GM12801 (cell line): Measurements from ENCODE around the gene OXTR.

Experiments used
- TF ChIP-seq, protein P1 (sequence below): IDR thresholded peaks from one replicate; pipeline ENCODE4 v1.5.1; 2011; ENCODE audit warnings: control low read depth; ENCODE audit not compliant: insufficient read length; ENCODE audit errors: extremely low read depth

The OXTR gene

DNA sequence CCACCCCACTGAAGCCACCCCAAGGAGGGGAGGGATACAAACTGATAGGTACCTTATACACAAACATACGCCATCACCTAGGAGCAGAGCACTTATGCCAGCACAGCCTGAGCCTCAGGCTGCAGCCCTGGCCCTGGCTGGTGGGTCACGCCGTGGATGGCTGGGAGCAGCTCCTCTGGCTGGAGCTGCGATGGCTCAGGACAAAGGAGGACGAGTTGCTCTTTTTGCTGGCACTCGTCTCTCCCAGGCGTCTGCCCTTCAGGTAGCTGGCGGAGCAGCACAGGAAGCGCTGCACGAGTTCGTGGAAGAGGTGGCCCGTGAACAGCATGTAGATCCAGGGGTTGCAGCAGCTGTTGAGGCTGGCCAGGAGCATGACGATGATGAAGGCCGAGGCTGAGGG lies 16.6 kb downstream of the OXTR start:
- TF ChIP-seq, protein P1, sequence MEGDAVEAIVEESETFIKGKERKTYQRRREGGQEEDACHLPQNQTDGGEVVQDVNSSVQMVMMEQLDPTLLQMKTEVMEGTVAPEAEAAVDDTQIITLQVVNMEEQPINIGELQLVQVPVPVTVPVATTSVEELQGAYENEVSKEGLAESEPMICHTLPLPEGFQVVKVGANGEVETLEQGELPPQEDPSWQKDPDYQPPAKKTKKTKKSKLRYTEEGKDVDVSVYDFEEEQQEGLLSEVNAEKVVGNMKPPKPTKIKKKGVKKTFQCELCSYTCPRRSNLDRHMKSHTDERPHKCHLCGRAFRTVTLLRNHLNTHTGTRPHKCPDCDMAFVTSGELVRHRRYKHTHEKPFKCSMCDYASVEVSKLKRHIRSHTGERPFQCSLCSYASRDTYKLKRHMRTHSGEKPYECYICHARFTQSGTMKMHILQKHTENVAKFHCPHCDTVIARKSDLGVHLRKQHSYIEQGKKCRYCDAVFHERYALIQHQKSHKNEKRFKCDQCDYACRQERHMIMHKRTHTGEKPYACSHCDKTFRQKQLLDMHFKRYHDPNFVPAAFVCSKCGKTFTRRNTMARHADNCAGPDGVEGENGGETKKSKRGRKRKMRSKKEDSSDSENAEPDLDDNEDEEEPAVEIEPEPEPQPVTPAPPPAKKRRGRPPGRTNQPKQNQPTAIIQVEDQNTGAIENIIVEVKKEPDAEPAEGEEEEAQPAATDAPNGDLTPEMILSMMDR, result no peak

DNA sequence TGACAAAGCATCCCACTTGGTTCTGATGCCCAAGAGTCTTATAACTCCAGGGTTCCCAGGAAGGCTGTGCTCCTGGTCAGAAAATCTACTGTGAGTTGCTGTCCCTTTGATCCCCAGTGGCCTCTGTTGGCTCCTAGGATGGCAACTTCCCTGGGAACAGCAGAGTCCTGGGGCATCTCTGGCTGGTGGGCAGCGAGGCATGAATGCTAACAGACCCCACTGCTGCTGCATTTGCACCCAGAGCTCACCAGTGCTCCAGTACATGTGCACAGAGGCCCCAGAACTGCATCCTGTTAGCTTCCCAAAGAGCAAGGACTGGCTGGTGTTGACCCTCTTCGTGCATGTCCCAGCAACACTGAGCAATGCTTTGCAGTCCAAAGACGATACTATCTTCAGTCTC lies 20.1 kb downstream of the OXTR start:
- TF ChIP-seq, protein P1, result no peak

DNA sequence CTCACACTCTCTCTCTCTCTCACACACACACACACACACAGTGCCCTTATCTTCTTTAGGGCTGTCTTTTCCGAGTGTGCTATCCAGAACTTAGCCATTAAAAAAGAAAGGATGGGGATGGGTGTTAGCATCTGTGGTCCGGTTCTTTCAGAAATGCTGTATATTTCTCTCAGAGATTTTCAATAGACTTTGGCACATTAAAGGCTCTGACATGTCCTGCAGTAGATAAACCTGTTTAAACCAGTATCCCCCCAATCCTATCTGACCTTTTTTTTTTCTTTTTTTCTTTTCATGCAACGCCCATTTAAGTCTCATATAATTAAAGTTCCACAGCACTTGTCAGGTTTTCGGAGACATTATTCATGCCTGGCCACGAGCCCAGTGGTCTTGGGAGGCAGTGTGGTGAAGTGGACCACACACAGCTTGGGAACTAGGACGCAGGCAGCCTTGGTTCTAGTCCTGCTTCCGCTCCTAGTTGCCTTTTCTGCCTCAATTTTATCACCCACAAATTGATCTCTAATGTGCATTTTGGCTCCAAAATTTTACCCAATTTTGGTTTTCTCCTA lies 22.6 kb downstream of the OXTR start:
- TF ChIP-seq, protein P1, result no peak

DNA sequence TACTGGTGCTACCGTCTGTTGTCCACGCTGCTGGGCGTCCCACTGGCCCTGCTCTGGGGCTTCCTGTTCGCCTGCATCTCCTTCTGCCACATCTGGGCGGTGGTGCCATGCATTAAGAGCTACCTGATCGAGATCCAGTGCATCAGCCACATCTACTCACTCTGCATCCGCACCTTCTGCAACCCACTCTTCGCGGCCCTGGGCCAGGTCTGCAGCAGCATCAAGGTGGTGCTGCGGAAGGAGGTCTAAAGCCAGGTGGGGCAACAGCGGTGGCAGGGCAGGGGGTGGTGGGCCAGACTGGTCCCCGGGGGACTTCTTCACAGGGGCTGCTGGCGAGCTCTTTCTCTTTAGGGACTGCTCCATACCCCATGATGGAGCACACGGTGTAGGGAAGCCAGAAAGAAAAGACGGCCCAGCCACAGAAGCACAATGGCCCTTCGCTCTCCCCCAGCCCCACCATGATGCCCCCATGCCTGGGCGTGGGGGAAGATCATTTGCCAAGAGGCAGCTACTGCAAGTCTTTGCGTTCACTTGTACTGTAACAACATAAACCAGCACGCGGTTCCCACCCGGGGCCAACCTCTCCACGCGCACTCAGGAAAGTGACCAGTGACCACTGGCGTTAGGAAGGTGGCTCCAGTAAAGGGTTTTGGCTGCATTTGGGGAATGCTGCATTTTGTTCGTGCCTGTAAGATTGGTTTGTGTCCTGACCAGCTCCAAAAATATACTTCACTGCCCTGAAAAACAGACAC lies 23.6 kb downstream of the OXTR start:
- TF ChIP-seq, protein P1, result no peak

DNA sequence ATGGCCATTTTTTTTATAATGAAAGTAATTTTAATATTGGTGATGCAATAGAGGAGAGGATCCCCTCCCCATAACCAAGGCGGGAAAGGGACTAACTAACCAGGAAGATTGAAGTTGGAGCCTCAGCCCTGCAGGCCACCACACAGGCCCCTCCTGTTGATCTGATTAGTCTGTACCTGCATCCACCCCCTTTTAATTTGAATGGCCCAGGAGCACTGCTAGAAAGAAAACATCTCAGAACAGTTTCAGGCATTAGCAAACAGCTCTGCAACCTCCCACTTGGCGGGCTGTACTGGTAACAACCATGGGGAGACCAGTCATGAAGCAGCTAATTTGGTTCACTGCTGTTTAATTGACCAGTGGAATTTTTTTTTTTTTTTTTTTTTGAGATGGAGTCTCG lies 25.5 kb downstream of the OXTR start:
- TF ChIP-seq, protein P1, result no peak

DNA sequence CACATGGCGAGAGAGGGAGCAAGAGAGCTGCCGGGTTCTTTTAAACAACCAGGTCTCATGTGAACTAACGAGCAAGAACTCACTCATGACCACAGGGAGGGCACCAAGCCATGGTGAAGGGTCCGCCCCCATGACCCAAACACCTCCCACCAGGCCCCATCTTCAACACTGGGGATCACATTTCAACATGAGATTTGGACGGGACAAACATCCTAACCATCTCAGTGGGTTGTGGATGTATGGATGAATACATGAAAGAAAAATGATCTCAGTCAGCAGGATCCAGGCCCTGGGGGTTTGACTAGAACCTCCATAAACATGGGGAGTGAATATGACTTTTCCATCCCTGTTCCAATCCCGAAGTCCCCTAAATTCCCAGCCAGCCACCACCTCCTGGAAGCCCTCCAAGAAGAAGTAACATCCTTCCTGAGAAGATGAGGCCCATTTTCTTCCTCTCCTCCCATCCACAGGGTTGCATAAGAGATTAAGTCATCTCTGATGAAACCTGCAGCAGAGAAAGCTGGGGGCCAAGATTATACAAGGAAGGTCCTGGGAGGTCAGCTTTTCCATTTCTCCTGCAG lies 26.3 kb downstream of the OXTR start:
- TF ChIP-seq, protein P1, result no peak

DNA sequence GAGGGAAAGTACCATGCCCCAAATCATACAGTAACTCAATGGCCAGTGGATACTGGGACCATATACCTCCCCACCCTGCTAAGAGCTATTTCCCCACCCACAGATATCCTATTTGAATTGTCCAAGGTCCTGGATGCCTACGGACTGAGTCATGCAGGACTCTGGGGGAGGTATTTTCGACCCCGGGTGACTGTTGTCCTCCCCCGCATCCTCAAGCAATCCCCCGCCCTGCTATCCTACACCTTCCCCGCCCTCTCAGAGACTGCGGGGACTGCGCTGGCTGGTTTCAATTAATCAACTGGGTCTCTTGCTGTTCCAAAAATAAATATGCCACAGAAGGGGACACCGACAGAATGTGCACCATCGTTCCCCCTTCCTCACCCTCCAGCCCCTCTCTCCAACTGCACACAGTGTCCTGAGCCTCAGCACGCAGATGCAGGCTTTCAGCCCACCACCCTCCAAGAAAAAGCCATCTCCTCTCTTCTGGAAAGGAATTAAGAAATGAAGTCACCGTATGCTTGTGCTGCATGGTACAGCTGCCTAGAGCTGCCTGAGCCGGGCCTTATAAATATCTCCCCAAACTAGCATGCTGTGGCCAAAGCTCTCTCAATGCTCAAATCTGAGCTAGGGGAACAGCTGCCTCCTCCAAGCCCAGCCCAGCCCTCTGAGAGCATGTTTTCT lies 27.7 kb downstream of the OXTR start:
- TF ChIP-seq, protein P1, result no peak
